Heart left ventricle (tissue), 13 donors: ENCODE measurements around the gene XPC.

Source experiments
- CTCF ChIP-seq, 12 donors: fragments of 200-600 bp; sonication (generic) in 4 of 12; IDR thresholded peaks; one replicate each; pipeline versions ENCODE4 v1.5.0 to v1.8.0; 2018 to 2022; ENCODE audit warnings: antibody characterized with exemption in 12 of 12, mild to moderate bottlenecking in 5 of 12
- POLR2A ChIP-seq, 2 donors: fragments of 450-650 bp; IDR thresholded peaks; one replicate each; pipeline ENCODE4 v1.6.1; 2017; ENCODE audit warnings: antibody characterized with exemption in 2 of 2, mild to moderate bottlenecking in 2 of 2, moderate library complexity in 2 of 2
- donor health status: ischemic (EF 13 %, LVEDD 7.1; RV severe dilation, severe dysfunction).
- donor health status: DM: no; HTN: yes; CAD: no.
- donor health status: DM: no; HTN: no; CAD: no.
- donor health status: ischemic (EF 25% LVEDD 6.9; RV normal size, moderate dysfunction).
- donor health status: ischemic (EF 25% LVEDD 5.7; RV mildly dilated, moderate dysfunction).
- donor health status: ischemic (EF 35%, LVEDD 5.7; RV mildly dilated, moderate dysfunction).
- donor health status: nonischemic (EF 11% LVEDD 7.7; RV severe dilation, severe dysfunction).
- donor health status: DM: yes; HTN: yes; CAD: no.
- donor health status: PGD.
- donor health status: ischemic (EF 29% LVEDD 5.4; RV normal size, mild dysfunction).
- donor health status: nonischemic (EF 23%, LVEDD 6.1; RV moderate dilation, normal function).

GRCh38 chr3:14223595-14223994 is 45.2 kb upstream of the XPC start:
- TF ChIP-seq POLR2A (IDR thresholded peaks at IDR 0.05) (no peak), CTCF (IDR thresholded peaks at IDR 0.05) (no peak)
